ENCODE data around the gene FIG4.
"Not testable (repeated sequence)": the region's sequence is repeated elsewhere in the genome, so short reads cannot be mapped to it uniquely, and the experiment has no call there.

Gene FIG4

GRCh38 chr6:109690737-109691621 is at the start of gene FIG4, which contains the start of gene AK9:
Gene FIG4, plus strand, starts transcription at chr6:109691296. Its CDS starts 140 bp downstream, at chr6:109691436.
Gene AK9, minus strand, starts transcription at chr6:109691202. Its CDS starts 15,457 bp downstream, at chr6:109675745.
- TF ChIP-seq JUND (IDR thresholded peaks at IDR 0.05; ENCODE audit: low read depth): no peak
- in situ Hi-C loops (cut with HindIII; ENCODE audit: low pct_unique_long_range_greater_than_20kb, low sequenced_read_pairs): no loop called here
- peak; percentile 38 to 95 for DNase-seq (ENCODE audit: low read depth in 1 of 2, low spot score in 1 of 2)

- DNase-seq (ENCODE audit: low read depth in 1 of 2, low spot score in 1 of 2): no peak
- in situ Hi-C loops (cut with HindIII; ENCODE audit: low pct_unique_long_range_greater_than_20kb, low sequenced_read_pairs): no loop called here
- no peak for TF ChIP-seq JUND (IDR thresholded peaks at IDR 0.05; ENCODE audit: low read depth)
Observed at GRCh38 chr6:109644131-109644530, 47.0 kb upstream of the FIG4 start.

- TF ChIP-seq JUND (IDR thresholded peaks at IDR 0.05; ENCODE audit: low read depth): no peak
- no peak for DNase-seq (ENCODE audit: low read depth in 1 of 2, low spot score in 1 of 2)
- in situ Hi-C loops (cut with HindIII; ENCODE audit: low pct_unique_long_range_greater_than_20kb, low sequenced_read_pairs): no loop called here
Observed at GRCh38 chr6:109653264-109653663, 37.8 kb upstream of the FIG4 start.

- no peak for TF ChIP-seq JUND (IDR thresholded peaks at IDR 0.05; ENCODE audit: low read depth)
- no peak for DNase-seq (ENCODE audit: low read depth in 1 of 2, low spot score in 1 of 2)
- in situ Hi-C loops (cut with HindIII; ENCODE audit: low pct_unique_long_range_greater_than_20kb, low sequenced_read_pairs): no loop called here
Observed at GRCh38 chr6:109655761-109656262, 35.3 kb upstream of the FIG4 start.

- no peak for TF ChIP-seq JUND (IDR thresholded peaks at IDR 0.05; ENCODE audit: low read depth)
- no peak for DNase-seq (ENCODE audit: low read depth in 1 of 2, low spot score in 1 of 2)
- in situ Hi-C loops (cut with HindIII; ENCODE audit: low pct_unique_long_range_greater_than_20kb, low sequenced_read_pairs): no loop called here
Observed at GRCh38 chr6:109660526-109661320, 30.4 kb upstream of the FIG4 start.

- TF ChIP-seq JUND (IDR thresholded peaks at IDR 0.05; ENCODE audit: low read depth): no peak
- no peak for DNase-seq (ENCODE audit: low read depth in 1 of 2, low spot score in 1 of 2)
- in situ Hi-C loops (cut with HindIII; ENCODE audit: low pct_unique_long_range_greater_than_20kb, low sequenced_read_pairs): no loop called here
Observed at GRCh38 chr6:109662192-109662591, 28.9 kb upstream of the FIG4 start.

GRCh38 chr6:109669811-109670210 is 21.3 kb upstream of the FIG4 start:
- TF ChIP-seq JUND (IDR thresholded peaks at IDR 0.05; ENCODE audit: low read depth): no peak
- no peak for DNase-seq (ENCODE audit: low read depth in 1 of 2, low spot score in 1 of 2)
- in situ Hi-C loops (cut with HindIII; ENCODE audit: low pct_unique_long_range_greater_than_20kb, low sequenced_read_pairs): no loop called here

- TF ChIP-seq JUND (IDR thresholded peaks at IDR 0.05; ENCODE audit: low read depth): no peak
- no peak for DNase-seq (ENCODE audit: low read depth in 1 of 2, low spot score in 1 of 2)
- in situ Hi-C loops (cut with HindIII; ENCODE audit: low pct_unique_long_range_greater_than_20kb, low sequenced_read_pairs): no loop called here
Observed at GRCh38 chr6:109671733-109672132, 19.4 kb upstream of the FIG4 start.

- in situ Hi-C loops (cut with HindIII; ENCODE audit: low pct_unique_long_range_greater_than_20kb, low sequenced_read_pairs): no loop called here
- DNase-seq (ENCODE audit: low read depth in 1 of 2, low spot score in 1 of 2): no peak
- TF ChIP-seq JUND (IDR thresholded peaks at IDR 0.05; ENCODE audit: low read depth): no peak
Observed at GRCh38 chr6:109672175-109672574, 18.9 kb upstream of the FIG4 start.

GRCh38 chr6:109672839-109673238 is 18.3 kb upstream of the FIG4 start:
- in situ Hi-C loops (cut with HindIII; ENCODE audit: low pct_unique_long_range_greater_than_20kb, low sequenced_read_pairs): no loop called here
- no peak for TF ChIP-seq JUND (IDR thresholded peaks at IDR 0.05; ENCODE audit: low read depth)
- DNase-seq (ENCODE audit: low read depth in 1 of 2, low spot score in 1 of 2): no peak

- no peak for DNase-seq (ENCODE audit: low read depth in 1 of 2, low spot score in 1 of 2)
- in situ Hi-C loops (cut with HindIII; ENCODE audit: low pct_unique_long_range_greater_than_20kb, low sequenced_read_pairs): no loop called here
- no peak for TF ChIP-seq JUND (IDR thresholded peaks at IDR 0.05; ENCODE audit: low read depth)
Observed at GRCh38 chr6:109676724-109677123, 14.4 kb upstream of the FIG4 start.

- in situ Hi-C loops (cut with HindIII; ENCODE audit: low pct_unique_long_range_greater_than_20kb, low sequenced_read_pairs): no loop called here
- no peak for TF ChIP-seq JUND (IDR thresholded peaks at IDR 0.05; ENCODE audit: low read depth)
- DNase-seq (ENCODE audit: low read depth in 1 of 2, low spot score in 1 of 2): no peak
Observed at GRCh38 chr6:109678240-109678639, 12.9 kb upstream of the FIG4 start.

- DNase-seq (ENCODE audit: low read depth in 1 of 2, low spot score in 1 of 2); in situ Hi-C loops (cut with HindIII; ENCODE audit: low pct_unique_long_range_greater_than_20kb, low sequenced_read_pairs): not testable (repeated sequence)
Observed at GRCh38 chr6:109678661-109679505, 12.2 kb upstream of the FIG4 start.

Data from T47D (cell line).